CD4-positive, alpha-beta memory T cell (primary cell): ENCODE results near the gene GLI1. TPM values are rescaled to one million over a fixed set of nuclear protein-coding genes. Genes with fewer than 3 reads are reported as not detected.
"Not testable (repeated sequence)": the region's sequence is repeated elsewhere in the genome, so short reads cannot be mapped to it uniquely, and the experiment has no call there.

ENCODE experiments used
- CTCF ChIA-PET: fragments of 350-600 bp; sonication (Branson Sonifier 250); formaldehyde crosslinking; loops from one replicate; lab custom pipeline; 2021; ENCODE audit warnings: inconsistent platforms; ENCODE audit not compliant: partially characterized antibody; lab: Charles Lee
- POLR2A ChIA-PET: fragments of 350-600 bp; sonication (Branson Sonifier 250); formaldehyde crosslinking; loops from one replicate; lab custom pipeline; 2021; ENCODE audit not compliant: partially characterized antibody; lab: Charles Lee
- DNase-seq, 5 donors: peaks; one replicate each; pipeline versions ENCODE4 v3.0.0 to v3.0.0-alpha.2; 2020 to 2022; ENCODE audit warnings: mixed read lengths in 1 of 5
- H3K27ac ChIP-seq: one replicate; pipeline ENCODE4 v1.7.0; 2013; ENCODE audit warnings: low read depth, low read length
- H3K27me3 ChIP-seq: 2 replicates; pipeline ENCODE4 v1.7.0; 2013; ENCODE audit warnings: mild to moderate bottlenecking, low read length, moderate library complexity; ENCODE audit not compliant: insufficient read depth
- H3K36me3 ChIP-seq: 2 replicates; pipeline ENCODE4 v1.7.0; 2013; ENCODE audit warnings: mild to moderate bottlenecking, low read length, moderate library complexity; ENCODE audit not compliant: insufficient read depth
- H3K4me1 ChIP-seq: 2 replicates; pipeline ENCODE4 v1.7.0; 2013; ENCODE audit warnings: mild to moderate bottlenecking, low read length, moderate library complexity; ENCODE audit not compliant: insufficient read depth
- H3K4me3 ChIP-seq, 2 donors: one replicate each; pipeline ENCODE4 v1.7.0; 2013; ENCODE audit warnings: low read length in 2 of 2, mild to moderate bottlenecking in 1 of 2
- H3K9me3 ChIP-seq, 2 donors: one replicate each; pipeline ENCODE4 v1.7.0; 2013; ENCODE audit warnings: low read length in 2 of 2, control low read depth in 1 of 2; ENCODE audit not compliant: control insufficient read depth in 1 of 2
- H3K27ac Mint-ChIP-seq, 7 donors: one replicate each; pipeline ENCODE4 v1.8.0; 2020 to 2021; ENCODE audit warnings: mixed read lengths in 7 of 7, mild to moderate bottlenecking in 6 of 7, inconsistent platforms in 3 of 7, moderate library complexity in 3 of 7
- H3K27me3 Mint-ChIP-seq, 2 donors: one replicate each; pipeline ENCODE4 v1.8.0; 2020 to 2021; ENCODE audit warnings: mixed read lengths in 2 of 2
- H3K36me3 Mint-ChIP-seq, 2 donors: one replicate each; pipeline ENCODE4 v1.8.0; 2020 to 2021; ENCODE audit warnings: mixed read lengths in 2 of 2, inconsistent platforms in 1 of 2, mild to moderate bottlenecking in 1 of 2
- H3K4me1 Mint-ChIP-seq, 4 donors: one replicate each; pipeline ENCODE4 v1.8.0; 2020 to 2021; ENCODE audit warnings: mixed read lengths in 4 of 4, mild to moderate bottlenecking in 1 of 4
- H3K4me3 Mint-ChIP-seq, 8 donors: one replicate each; pipeline ENCODE4 v1.8.0; 2020 to 2021; ENCODE audit warnings: mixed read lengths in 8 of 8, mild to moderate bottlenecking in 7 of 8, moderate library complexity in 6 of 8, inconsistent platforms in 3 of 8
- H3K9me3 Mint-ChIP-seq, 8 donors: one replicate each; pipeline ENCODE4 v1.8.0; 2020 to 2021; ENCODE audit warnings: mixed read lengths in 8 of 8, mild to moderate bottlenecking in 5 of 8, inconsistent platforms in 3 of 8, moderate library complexity in 1 of 8
- intact Hi-C: fragments of 100-400 bp; cut with micrococcal nuclease; formaldehyde crosslinking; loops from one replicate; pipeline ENCODE4 v1.15.1; 2023
- polyA plus RNA-seq, 2 donors: library from polyadenylated mRNA; unstranded; fragments of 300-500 nt; fragmentation: Illumina TruSeq; gene quantifications; one replicate each; pipeline ENCODE4 v1.2.3, GENCODE V29; 2021
- total RNA-seq, 2 experiments: library from RNA; stranded (reverse); gene quantifications; one replicate each; pipeline ENCODE4 v1.2.3, GENCODE V29; 2021

Gene GLI1
- total and polyA plus RNA-seq, 4 experiments from 2014 or later, result 0.30 to 0.35 TPM; not detected in 2

- Histone ChIP-seq H3K4me1 (no peaks in the 10 kb centered on the region), H3K27ac (no peak overlapping the region), H3K4me3 (no peak overlapping the region), H3K27me3 (no peaks in the 10 kb centered on the region), H3K36me3 (peaks cover 48% of the 10 kb centered on the region), H3K9me3 (no peaks in the 10 kb centered on the region)
- ChIA-PET POLR2A (interaction anchor here (1.1 to 1.4 kb wide), 2 partner anchors 18 to 21 kb away, joined by 3 read pairs; partner anchors contain the start of gene ARHGAP9), CTCF (no interaction called here)
- Mint-ChIP-seq H3K27ac (peak overlapping the region in 2 of 7 donors; percentile 35 to 76), H3K36me3 (peaks cover 47 to 56% of the 10 kb centered on the region in 2 donors), H3K4me1 (peaks cover 0 to 9% (median 7%) of the 10 kb centered on the region in 4 donors), H3K9me3 (no peaks in the 10 kb centered on the region), H3K27me3 (no peaks in the 10 kb centered on the region), H3K4me3 (no peak overlapping the region)
- no peak for DNase-seq
- intact Hi-C loops, result no loop called here
Measured at GRCh38 chr12:57498132-57498502, 38.5 kb downstream of the GLI1 start.

DNA sequence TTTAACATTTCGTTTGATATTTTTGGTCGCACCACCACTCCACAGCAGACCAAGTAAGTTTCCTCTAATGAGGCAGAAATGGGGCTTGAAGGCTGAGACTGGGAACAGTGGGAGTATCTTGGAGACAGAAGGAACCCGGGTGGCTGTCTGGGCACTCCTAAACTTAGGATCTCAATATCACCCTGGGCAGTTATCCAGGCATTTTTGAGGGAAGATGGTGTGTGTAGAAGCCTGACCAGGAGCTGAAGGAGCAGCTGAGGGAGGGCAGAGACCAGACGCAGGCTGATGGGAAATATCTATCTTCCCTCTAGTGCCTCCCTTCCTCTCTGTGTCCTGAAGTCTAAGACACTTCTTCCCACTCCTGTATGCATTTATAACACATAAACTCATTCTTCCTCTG, 39.0 kb downstream of the GLI1 start:
- Histone ChIP-seq H3K36me3 (peaks cover 48% of the 10 kb centered on the region), H3K4me1 (no peaks in the 10 kb centered on the region), H3K27ac (no peak overlapping the region), H3K27me3 (no peaks in the 10 kb centered on the region), H3K4me3 (no peak overlapping the region), H3K9me3 (no peaks in the 10 kb centered on the region)
- ChIA-PET CTCF (no interaction called here), POLR2A (no interaction called here)
- no peak for DNase-seq
- Mint-ChIP-seq H3K4me3 (no peak overlapping the region), H3K36me3 (peaks cover 47 to 60% of the 10 kb centered on the region in 2 donors), H3K27me3 (no peaks in the 10 kb centered on the region), H3K9me3 (no peaks in the 10 kb centered on the region), H3K27ac (peak overlapping the region in 6 of 7 donors; percentile 16 to 76 (median 40)), H3K4me1 (peaks cover 0 to 9% (median 7%) of the 10 kb centered on the region in 4 donors)
- intact Hi-C loops, result no loop called here

DNA sequence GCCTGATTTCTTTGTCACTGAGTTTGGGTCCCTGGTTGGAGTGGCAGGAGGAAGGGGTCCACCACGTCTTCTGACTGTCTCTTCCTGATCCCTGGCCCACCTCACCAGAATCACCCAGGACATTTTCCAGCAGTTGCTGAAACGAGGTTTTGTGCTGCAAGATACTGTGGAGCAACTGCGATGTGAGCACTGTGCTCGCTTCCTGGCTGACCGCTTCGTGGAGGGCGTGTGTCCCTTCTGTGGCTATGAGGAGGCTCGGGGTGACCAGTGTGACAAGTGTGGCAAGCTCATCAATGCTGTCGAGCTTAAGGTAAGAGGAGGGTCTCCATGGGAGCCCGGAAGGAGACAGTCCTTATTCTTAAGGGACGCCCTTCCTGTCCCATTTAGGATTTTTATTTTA, 40.6 kb downstream of the GLI1 start:
- no peak overlapping the region for H3K27ac Mint-ChIP-seq
- H3K27me3 ChIP-seq, result no peaks in the 10 kb centered on the region
- H3K9me3 ChIP-seq, result no peaks in the 10 kb centered on the region
- POLR2A ChIA-PET, result interaction anchor here (1.3 to 1.5 kb wide), 2 partner anchors 21 to 23 kb away, joined by 3 to 8 read pairs; partner anchors contain the start of gene ARHGAP9
- H3K27me3 Mint-ChIP-seq, result no peaks in the 10 kb centered on the region
- peaks cover 55 to 72% of the 10 kb centered on the region in 2 donors for H3K36me3 Mint-ChIP-seq
- H3K4me1 Mint-ChIP-seq, result peaks cover 0 to 9% (median 7%) of the 10 kb centered on the region in 4 donors
- no peak for DNase-seq
- no peak overlapping the region for H3K4me3 ChIP-seq
- intact Hi-C loops, result no loop called here
- H3K36me3 ChIP-seq, result peaks cover 59% of the 10 kb centered on the region
- H3K4me3 Mint-ChIP-seq, result no peak overlapping the region
- no peaks in the 10 kb centered on the region for H3K4me1 ChIP-seq
- CTCF ChIA-PET, result interaction anchor here (0.9 kb wide), 1 partner anchor 16 kb away, joined by 3 read pairs; no protein-coding TSS in a partner anchor
- no peaks in the 10 kb centered on the region for H3K9me3 Mint-ChIP-seq
- H3K27ac ChIP-seq, result no peak overlapping the region

- intact Hi-C loops, H3K4me1 Mint-ChIP-seq, H3K27me3 ChIP-seq, H3K9me3 ChIP-seq, H3K9me3 Mint-ChIP-seq, H3K4me3 ChIP-seq, DNase-seq, H3K4me3 Mint-ChIP-seq, H3K27ac ChIP-seq, H3K4me1 ChIP-seq, H3K27me3 Mint-ChIP-seq: not testable (repeated sequence)
- H3K36me3 Mint-ChIP-seq, result peaks cover 46 to 70% of the 10 kb centered on the region in 2 donors
- CTCF ChIA-PET, result interaction anchor here (1.0 to 1.4 kb wide), 3 partner anchors 10 to 47 kb away, joined by 3 to 4 read pairs (median 3); partner anchors contain the start of gene INHBE
- peak overlapping the region in 4 of 7 donors; percentile 5 to 78 (median 44) for H3K27ac Mint-ChIP-seq
- H3K36me3 ChIP-seq, result peaks cover 61% of the 10 kb centered on the region
- POLR2A ChIA-PET, result interaction anchor here (1.6 kb wide), 1 partner anchor 22 kb away, joined by 4 read pairs; the partner anchor contains the start of gene ARHGAP9
Measured at GRCh38 chr12:57502311-57502969, 42.9 kb downstream of the GLI1 start.

DNA sequence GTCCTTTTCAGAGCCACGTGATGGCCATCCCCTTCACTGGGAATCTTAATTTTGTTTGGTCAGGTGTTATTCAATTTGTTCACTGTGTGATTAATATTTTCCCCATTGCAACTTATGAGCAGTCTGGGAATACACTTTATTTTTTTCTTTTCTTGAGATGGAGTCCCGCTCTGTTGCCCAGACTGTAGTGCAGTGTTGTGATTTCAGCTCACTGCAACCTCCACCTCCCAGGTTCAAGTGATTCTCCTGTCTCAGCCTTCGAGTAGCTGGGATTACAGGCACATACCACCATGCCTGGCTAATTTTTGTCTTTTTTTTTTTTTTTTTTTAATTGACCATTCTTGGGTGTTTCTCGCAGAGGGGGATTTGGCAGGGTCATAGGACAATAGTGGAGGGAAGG, 47.0 kb downstream of the GLI1 start:
- peaks cover 45% of the 10 kb centered on the region for H3K36me3 ChIP-seq
- DNase-seq, intact Hi-C loops, POLR2A ChIA-PET, H3K4me1 ChIP-seq, CTCF ChIA-PET, H3K27me3 ChIP-seq, H3K27ac ChIP-seq, H3K9me3 ChIP-seq, H3K4me3 Mint-ChIP-seq, H3K27me3 Mint-ChIP-seq, H3K27ac Mint-ChIP-seq, H3K4me1 Mint-ChIP-seq, H3K9me3 Mint-ChIP-seq, H3K4me3 ChIP-seq: not testable (repeated sequence)
- peaks cover 23 to 57% of the 10 kb centered on the region in 2 donors for H3K36me3 Mint-ChIP-seq

- intact Hi-C loops, H3K4me3 Mint-ChIP-seq, H3K27me3 Mint-ChIP-seq, H3K4me1 ChIP-seq, H3K4me3 ChIP-seq, DNase-seq, H3K4me1 Mint-ChIP-seq, CTCF ChIA-PET, H3K9me3 Mint-ChIP-seq, H3K9me3 ChIP-seq, POLR2A ChIA-PET, H3K27me3 ChIP-seq, H3K27ac Mint-ChIP-seq, H3K27ac ChIP-seq: not testable (repeated sequence)
- peaks cover 49% of the 10 kb centered on the region for H3K36me3 ChIP-seq
- peaks cover 29 to 61% of the 10 kb centered on the region in 2 donors for H3K36me3 Mint-ChIP-seq
Measured at GRCh38 chr12:57507796-57508195, 48.2 kb downstream of the GLI1 start.

DNA sequence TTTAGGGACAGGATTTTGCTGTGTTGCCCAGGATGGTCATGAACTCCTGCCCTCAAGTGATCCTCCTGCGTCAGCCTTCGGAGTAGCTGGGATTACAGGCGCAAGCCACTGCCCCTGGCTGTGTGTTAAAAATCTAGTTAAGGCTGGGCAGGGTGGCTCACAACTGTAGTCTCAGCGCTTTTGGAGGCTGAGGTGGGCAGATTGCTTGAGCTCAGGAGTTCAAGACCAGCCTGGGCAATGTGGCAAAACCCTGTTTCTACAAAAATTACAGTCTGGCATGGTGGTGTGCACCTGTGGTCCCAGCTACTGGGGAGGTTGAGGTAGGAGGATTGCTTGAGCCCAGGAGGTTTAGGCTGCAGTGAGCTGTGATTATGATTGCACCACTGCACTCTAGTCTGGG, 51.6 kb downstream of the GLI1 start:
- no peak for DNase-seq
- H3K27me3 Mint-ChIP-seq, result no peaks in the 10 kb centered on the region
- peaks cover 60% of the 10 kb centered on the region for H3K36me3 ChIP-seq
- H3K4me1 Mint-ChIP-seq, result peaks cover 0 to 2% (median 0%) of the 10 kb centered on the region in 4 donors
- peaks cover 39 to 65% of the 10 kb centered on the region in 2 donors for H3K36me3 Mint-ChIP-seq
- ChIA-PET CTCF (interaction anchor here (1.2 kb wide), 1 partner anchor 48 kb away, joined by 3 read pairs; no protein-coding TSS in a partner anchor), POLR2A (interaction anchor here (0.7 to 1.5 kb wide), 4 partner anchors 9 to 212 kb away, joined by 3 to 7 read pairs (median 4); partner anchors contain the start of genes DDIT3 and MBD6)
- peak overlapping the region in 1 of 7 donors; percentile 60 for H3K27ac Mint-ChIP-seq
- no peaks in the 10 kb centered on the region for H3K9me3 ChIP-seq
- intact Hi-C loops, result no loop called here
- H3K27ac ChIP-seq, result no peak overlapping the region
- no peak overlapping the region for H3K4me3 Mint-ChIP-seq
- H3K4me1 ChIP-seq, result no peaks in the 10 kb centered on the region
- no peaks in the 10 kb centered on the region for H3K27me3 ChIP-seq
- H3K4me3 ChIP-seq, result no peak overlapping the region
- H3K9me3 Mint-ChIP-seq, result no peaks in the 10 kb centered on the region
